ENCODE data around the gene WNT3A.

Gene WNT3A

GRCh38 chr1:228044961-228045360 lies 38.2 kb downstream of the WNT3A start:
- Mint-ChIP-seq H3K36me3 (ENCODE audit: low read depth) (no peaks in the 10 kb centered on the region), H3K9me3 (no peaks in the 10 kb centered on the region), H3K4me1 (ENCODE audit: low read depth) (no peaks in the 10 kb centered on the region), H3K27me3 (peaks cover 6% of the 10 kb centered on the region), H3K4me3 (no peak overlapping the region), H3K27ac (no peak overlapping the region)

DNA sequence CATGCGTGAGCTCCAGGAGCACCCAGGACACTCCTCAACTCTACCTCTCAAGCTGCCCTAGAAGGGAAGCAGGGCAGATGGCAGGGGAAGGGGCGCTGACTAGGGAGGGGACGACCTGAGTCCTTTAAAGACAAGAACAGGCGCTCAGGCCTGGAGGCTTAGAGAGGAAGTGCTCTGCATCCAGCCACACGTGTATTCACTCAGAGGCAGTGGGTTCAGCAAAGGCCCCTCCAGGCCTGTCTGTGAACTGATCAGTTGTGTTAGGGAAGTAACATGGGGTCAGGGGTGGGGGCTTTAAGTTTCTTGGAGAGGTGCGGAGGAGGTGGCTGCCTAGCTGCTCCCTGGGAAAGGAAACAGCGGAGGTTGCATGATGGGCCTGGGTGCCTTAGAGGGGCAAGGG lies 38.6 kb downstream of the WNT3A start:
- Mint-ChIP-seq H3K27me3 (peaks cover 5% of the 10 kb centered on the region), H3K9me3 (no peaks in the 10 kb centered on the region), H3K36me3 (ENCODE audit: low read depth) (no peaks in the 10 kb centered on the region), H3K4me3 (no peak overlapping the region), H3K27ac (no peak overlapping the region), H3K4me1 (ENCODE audit: low read depth) (no peaks in the 10 kb centered on the region)

DNA sequence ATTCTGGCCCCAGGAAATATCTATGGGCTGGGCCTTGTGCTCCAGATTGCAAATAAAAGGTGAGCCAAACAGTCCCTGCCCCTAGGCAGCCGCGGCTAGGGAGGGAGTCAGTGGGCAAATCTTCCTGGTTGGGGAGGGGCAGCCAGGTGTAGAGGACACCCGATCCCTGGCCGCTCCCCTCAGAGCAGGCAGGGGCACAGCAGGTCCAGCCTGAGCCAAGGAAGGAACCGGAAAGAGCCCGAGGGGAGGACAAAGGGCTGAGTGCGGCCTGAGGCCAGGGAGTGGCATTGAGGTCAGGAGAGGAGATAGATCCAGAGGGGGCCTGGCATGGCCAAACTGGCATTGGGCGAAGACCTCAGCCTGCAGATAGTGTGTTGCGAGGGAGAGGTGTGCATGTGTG lies 39.1 kb downstream of the WNT3A start:
- H3K27me3 Mint-ChIP-seq, result peaks cover 3% of the 10 kb centered on the region

DNA sequence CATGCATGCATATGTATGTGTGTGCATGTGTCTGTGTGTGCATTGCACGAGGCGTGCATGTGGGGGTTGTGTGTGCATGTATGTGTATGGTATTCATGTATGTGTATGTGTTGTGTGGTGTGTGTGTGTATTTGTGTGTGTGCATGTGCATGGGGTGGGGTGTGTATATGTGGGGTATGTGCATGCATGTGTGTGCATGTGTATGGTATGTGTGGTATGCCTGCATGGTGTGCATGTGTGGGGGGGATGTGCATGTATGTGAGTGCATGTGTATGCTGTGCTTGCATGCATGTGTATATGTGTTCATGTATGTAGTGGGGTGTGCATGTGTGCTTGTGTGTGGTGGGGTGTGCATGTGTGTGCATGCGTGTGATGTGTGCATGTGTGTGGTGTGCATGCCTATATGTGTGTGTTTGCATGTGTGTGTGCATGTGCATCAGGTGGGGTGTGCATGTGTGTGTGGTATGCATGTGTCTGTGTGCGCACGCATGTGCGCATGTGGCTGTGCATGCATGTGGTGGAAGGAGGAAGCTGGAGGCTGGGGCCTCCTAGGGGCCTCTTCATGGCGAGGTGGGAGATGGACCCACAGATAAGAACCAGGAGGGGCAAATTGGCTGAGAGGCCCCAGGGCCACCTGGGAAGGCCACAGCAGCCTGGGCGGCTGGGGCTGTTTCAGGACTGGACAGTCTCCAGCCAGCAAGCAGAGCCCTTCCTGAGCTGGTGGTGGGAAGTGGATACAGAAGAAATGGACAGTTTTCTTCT lies 39.8 kb downstream of the WNT3A start:
- no peaks in the 10 kb centered on the region for H3K9me3 Mint-ChIP-seq
- peaks cover 5% of the 10 kb centered on the region for H3K27me3 Mint-ChIP-seq
- H3K4me1 Mint-ChIP-seq (ENCODE audit: low read depth), result no peaks in the 10 kb centered on the region
- H3K27ac Mint-ChIP-seq, result no peak overlapping the region
- H3K36me3 Mint-ChIP-seq (ENCODE audit: low read depth), result no peaks in the 10 kb centered on the region
- H3K4me3 Mint-ChIP-seq, result no peak overlapping the region

More for the DNA sequence above, 39.1 kb downstream of the WNT3A start:
- no peak overlapping the region for H3K4me3 Mint-ChIP-seq
- H3K4me1 Mint-ChIP-seq (ENCODE audit: low read depth), result no peaks in the 10 kb centered on the region
- no peaks in the 10 kb centered on the region for H3K9me3 Mint-ChIP-seq
- no peak overlapping the region for H3K27ac Mint-ChIP-seq
- H3K36me3 Mint-ChIP-seq (ENCODE audit: low read depth), result no peaks in the 10 kb centered on the region

DNA sequence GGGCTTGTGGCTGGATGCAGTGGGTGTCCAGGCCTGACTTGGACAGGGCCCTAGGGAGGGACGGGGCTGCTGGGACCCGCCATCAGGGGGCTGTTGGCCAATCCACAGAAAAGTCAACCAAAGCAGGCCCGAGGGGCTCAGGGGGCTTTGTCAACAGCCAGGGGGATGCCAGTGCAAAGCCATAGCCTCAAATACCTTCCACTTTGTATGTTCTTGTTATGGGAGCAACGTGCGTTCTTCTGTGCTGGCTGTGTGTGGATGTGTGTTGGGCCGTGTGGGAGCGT lies 40.3 kb downstream of the WNT3A start:
- Mint-ChIP-seq H3K4me3 (no peak overlapping the region), H3K9me3 (no peaks in the 10 kb centered on the region), H3K27me3 (peaks cover 10% of the 10 kb centered on the region), H3K36me3 (ENCODE audit: low read depth) (no peaks in the 10 kb centered on the region), H3K27ac (no peak overlapping the region), H3K4me1 (ENCODE audit: low read depth) (no peaks in the 10 kb centered on the region)

GRCh38 chr1:228048120-228048519 lies 41.3 kb downstream of the WNT3A start:
- no peak overlapping the region for H3K4me3 Mint-ChIP-seq
- H3K36me3 Mint-ChIP-seq (ENCODE audit: low read depth), result no peaks in the 10 kb centered on the region
- peaks cover 19% of the 10 kb centered on the region for H3K27me3 Mint-ChIP-seq
- no peak overlapping the region for H3K27ac Mint-ChIP-seq
- H3K4me1 Mint-ChIP-seq (ENCODE audit: low read depth), result no peaks in the 10 kb centered on the region
- H3K9me3 Mint-ChIP-seq, result no peaks in the 10 kb centered on the region

DNA sequence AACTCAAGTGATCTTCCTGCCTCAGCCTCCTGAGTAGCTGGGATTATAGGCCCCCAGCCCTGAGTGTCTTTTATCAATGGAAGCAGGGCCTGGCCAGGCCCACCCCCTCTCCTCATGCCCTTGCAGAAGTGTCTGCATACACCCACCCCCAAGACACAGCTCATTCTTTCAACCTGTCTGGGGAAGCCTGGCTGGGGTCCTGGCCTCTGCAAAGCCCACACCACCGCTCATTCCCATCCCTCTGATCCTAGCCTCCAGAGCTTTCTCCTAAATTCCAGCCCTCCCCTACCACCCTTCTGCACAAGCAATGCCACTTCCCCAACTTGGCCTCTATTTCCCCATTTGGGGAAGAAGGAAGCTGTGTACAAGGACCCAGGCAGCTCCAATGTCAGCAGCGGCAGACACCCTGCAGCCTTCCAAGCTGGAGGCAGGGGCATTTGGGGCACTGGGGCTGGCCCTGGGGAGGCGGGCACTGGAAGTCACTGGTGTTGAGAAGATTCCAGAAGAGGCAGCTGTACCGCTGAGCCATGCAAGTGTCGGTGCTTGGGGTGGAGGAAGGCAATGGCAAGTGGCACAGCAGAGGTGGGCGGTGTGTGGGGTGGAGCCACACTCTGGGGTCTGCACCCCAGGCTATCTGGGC lies 42.0 kb downstream of the WNT3A start:
- Mint-ChIP-seq H3K36me3 (ENCODE audit: low read depth) (peaks cover 4% of the 10 kb centered on the region), H3K4me1 (ENCODE audit: low read depth) (no peaks in the 10 kb centered on the region), H3K9me3 (no peaks in the 10 kb centered on the region), H3K4me3 (no peak overlapping the region), H3K27ac (no peak overlapping the region), H3K27me3 (peaks cover 24% of the 10 kb centered on the region)

GRCh38 chr1:228050571-228051231 lies 43.9 kb downstream of the WNT3A start:
- H3K36me3 Mint-ChIP-seq (ENCODE audit: low read depth), result peaks cover 4% of the 10 kb centered on the region

DNA sequence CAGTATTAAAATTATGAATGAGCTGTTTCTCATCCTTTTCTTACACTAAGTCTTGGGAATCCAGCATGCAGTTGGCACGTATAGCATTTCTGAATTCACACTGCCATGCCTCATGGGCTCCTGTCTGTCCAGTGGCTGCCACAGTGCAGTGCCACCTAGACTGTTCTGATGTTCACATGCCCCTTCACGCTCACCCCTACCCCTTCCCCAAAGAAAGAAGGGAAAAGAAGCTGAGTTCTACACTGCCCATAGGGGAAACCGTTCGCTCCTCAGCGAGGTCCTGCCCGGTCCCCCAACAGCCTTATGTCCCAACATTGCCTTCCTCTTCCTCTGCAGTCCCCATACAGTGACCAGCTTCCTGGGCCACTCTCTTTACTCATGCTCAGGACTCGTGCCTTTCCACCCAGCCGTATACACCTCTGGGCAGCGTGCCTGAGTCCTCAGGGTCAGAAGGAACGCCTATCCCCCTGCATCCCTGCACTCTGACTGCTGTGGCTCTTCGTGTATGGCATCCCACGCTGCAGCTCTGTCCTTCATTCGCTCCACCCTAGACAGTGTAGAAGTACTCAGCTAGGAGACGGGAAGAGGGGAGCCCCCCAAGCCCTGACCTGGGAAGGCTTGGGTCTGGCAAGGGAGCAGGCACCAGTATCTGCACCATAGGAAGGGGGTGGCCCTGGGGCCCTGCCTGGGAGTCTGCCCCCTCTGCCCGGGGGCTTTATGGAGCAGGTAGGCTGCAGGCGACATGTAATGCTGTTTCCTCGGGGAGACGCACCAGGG lies 51.6 kb downstream of the WNT3A start:
- Mint-ChIP-seq H3K4me3 (no peak overlapping the region), H3K9me3 (no peaks in the 10 kb centered on the region), H3K4me1 (ENCODE audit: low read depth) (peaks cover 5% of the 10 kb centered on the region), H3K36me3 (ENCODE audit: low read depth) (peaks cover 3% of the 10 kb centered on the region), H3K27me3 (peaks cover 52% of the 10 kb centered on the region), H3K27ac (no peak overlapping the region)

More at GRCh38 chr1:228050571-228051231, 43.9 kb downstream of the WNT3A start:
- Mint-ChIP-seq H3K4me3 (no peak overlapping the region), H3K9me3 (no peaks in the 10 kb centered on the region), H3K4me1 (ENCODE audit: low read depth) (no peaks in the 10 kb centered on the region), H3K27me3 (peaks cover 33% of the 10 kb centered on the region), H3K27ac (no peak overlapping the region)

DNA sequence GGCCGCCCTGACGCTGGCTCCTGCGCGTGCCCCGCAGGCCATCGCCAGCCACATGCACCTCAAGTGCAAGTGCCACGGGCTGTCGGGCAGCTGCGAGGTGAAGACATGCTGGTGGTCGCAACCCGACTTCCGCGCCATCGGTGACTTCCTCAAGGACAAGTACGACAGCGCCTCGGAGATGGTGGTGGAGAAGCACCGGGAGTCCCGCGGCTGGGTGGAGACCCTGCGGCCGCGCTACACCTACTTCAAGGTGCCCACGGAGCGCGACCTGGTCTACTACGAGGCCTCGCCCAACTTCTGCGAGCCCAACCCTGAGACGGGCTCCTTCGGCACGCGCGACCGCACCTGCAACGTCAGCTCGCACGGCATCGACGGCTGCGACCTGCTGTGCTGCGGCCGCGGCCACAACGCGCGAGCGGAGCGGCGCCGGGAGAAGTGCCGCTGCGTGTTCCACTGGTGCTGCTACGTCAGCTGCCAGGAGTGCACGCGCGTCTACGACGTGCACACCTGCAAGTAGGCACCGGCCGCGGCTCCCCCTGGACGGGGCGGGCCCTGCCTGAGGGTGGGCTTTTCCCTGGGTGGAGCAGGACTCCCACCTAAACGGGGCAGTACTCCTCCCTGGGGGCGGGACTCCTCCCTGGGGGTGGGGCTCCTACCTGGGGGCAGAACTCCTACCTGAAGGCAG lies 52.3 kb downstream of the WNT3A start:
- peaks cover 5% of the 10 kb centered on the region for H3K4me1 Mint-ChIP-seq (ENCODE audit: low read depth)
- no peak overlapping the region for H3K27ac Mint-ChIP-seq
- H3K27me3 Mint-ChIP-seq, result peaks cover 47% of the 10 kb centered on the region
- peak overlapping the region; percentile 32 for H3K4me3 Mint-ChIP-seq
- H3K36me3 Mint-ChIP-seq (ENCODE audit: low read depth), result no peaks in the 10 kb centered on the region
- H3K9me3 Mint-ChIP-seq, result no peaks in the 10 kb centered on the region

GRCh38 chr1:228059634-228060457 lies 53.0 kb downstream of the WNT3A start:
- no peaks in the 10 kb centered on the region for H3K9me3 Mint-ChIP-seq
- no peaks in the 10 kb centered on the region for H3K36me3 Mint-ChIP-seq (ENCODE audit: low read depth)
- H3K27me3 Mint-ChIP-seq, result peaks cover 43% of the 10 kb centered on the region
- H3K4me3 Mint-ChIP-seq, result peak overlapping the region; percentile 32
- H3K4me1 Mint-ChIP-seq (ENCODE audit: low read depth), result peaks cover 5% of the 10 kb centered on the region
- no peak overlapping the region for H3K27ac Mint-ChIP-seq

- Mint-ChIP-seq H3K9me3 (no peaks in the 10 kb centered on the region), H3K27me3 (peaks cover 39% of the 10 kb centered on the region), H3K4me3 (no peak overlapping the region), H3K27ac (no peak overlapping the region), H3K36me3 (ENCODE audit: low read depth) (no peaks in the 10 kb centered on the region), H3K4me1 (ENCODE audit: low read depth) (peaks cover 5% of the 10 kb centered on the region)
Measured at GRCh38 chr1:228060458-228061190, 53.8 kb downstream of the WNT3A start.

DNA sequence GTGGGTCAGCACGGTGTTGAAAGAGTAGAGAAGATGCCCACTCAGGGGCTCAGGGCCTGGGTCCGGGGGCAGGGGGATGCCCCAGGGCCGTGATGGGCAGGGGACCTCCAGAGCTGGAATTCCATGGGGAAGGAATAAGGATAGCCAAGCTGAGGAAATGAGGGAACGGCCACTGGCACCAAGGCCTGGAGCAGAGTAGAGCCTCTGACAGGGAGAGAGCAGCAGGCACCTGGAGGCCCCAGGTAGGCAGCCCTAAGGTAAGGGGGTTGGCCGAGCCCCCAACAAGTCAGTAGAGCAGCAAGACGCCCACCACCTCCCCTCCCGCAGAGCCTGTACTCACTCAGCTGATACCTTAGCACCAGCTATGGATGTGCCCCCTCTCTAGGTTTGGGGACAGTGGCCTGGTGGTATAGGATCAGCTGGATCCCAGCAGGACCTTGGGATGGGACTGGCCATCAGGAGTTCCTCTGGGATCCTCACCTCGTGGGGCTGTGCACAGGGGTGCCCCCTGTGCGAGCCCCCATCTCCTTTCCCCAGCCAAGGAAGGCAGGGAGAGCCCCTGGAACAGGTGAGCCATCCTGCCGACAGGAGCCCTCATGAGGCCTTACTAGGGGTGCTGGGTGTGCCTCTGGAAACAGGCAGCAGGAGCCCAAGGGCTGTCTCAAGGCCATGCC lies 54.8 kb downstream of the WNT3A start:
- no peak overlapping the region for H3K27ac Mint-ChIP-seq
- peaks cover 31% of the 10 kb centered on the region for H3K27me3 Mint-ChIP-seq
- peaks cover 5% of the 10 kb centered on the region for H3K4me1 Mint-ChIP-seq (ENCODE audit: low read depth)
- no peaks in the 10 kb centered on the region for H3K9me3 Mint-ChIP-seq
- no peak overlapping the region for H3K4me3 Mint-ChIP-seq
- H3K36me3 Mint-ChIP-seq (ENCODE audit: low read depth), result no peaks in the 10 kb centered on the region

Measured in stimulated activated naive CD8-positive, alpha-beta T cell treated with anti-CD3 and anti-CD28 coated beads, Interleukin-15, Interleukin-2, amounts not matched to agents 100 ng/mL and 50 ng/mL, for 24 hours (primary cell).